GM12865 (cell line): Measurements from ENCODE around the gene DIAPH2.

Source experiments
- DNase-seq: peaks from one replicate; pipeline ENCODE4 v3.0.0; 2010; ENCODE audit warnings: low read depth
- H3K4me3 ChIP-seq: 2 replicates; pipeline ENCODE4 v1.5.1; 2011; ENCODE audit warnings: mild to moderate bottlenecking, low read depth, low read length, control low read depth
- TF ChIP-seq, protein P1 (sequence below): IDR thresholded peaks from 2 replicates; pipeline ENCODE4 v1.5.1; 2011; ENCODE audit warnings: low read length, control low read depth, low read depth, inconsistent platforms; ENCODE audit not compliant: insufficient read depth; ENCODE audit errors: missing control alignments

DIAPH2 gene

GRCh38 chrX:97358941-97359340 lies 674.3 kb downstream of the DIAPH2 start:
- H3K4me3 ChIP-seq: no peak overlapping the region
- TF ChIP-seq, protein P1, sequence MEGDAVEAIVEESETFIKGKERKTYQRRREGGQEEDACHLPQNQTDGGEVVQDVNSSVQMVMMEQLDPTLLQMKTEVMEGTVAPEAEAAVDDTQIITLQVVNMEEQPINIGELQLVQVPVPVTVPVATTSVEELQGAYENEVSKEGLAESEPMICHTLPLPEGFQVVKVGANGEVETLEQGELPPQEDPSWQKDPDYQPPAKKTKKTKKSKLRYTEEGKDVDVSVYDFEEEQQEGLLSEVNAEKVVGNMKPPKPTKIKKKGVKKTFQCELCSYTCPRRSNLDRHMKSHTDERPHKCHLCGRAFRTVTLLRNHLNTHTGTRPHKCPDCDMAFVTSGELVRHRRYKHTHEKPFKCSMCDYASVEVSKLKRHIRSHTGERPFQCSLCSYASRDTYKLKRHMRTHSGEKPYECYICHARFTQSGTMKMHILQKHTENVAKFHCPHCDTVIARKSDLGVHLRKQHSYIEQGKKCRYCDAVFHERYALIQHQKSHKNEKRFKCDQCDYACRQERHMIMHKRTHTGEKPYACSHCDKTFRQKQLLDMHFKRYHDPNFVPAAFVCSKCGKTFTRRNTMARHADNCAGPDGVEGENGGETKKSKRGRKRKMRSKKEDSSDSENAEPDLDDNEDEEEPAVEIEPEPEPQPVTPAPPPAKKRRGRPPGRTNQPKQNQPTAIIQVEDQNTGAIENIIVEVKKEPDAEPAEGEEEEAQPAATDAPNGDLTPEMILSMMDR: no peak
- DNase-seq: no peak

GRCh38 chrX:97363843-97364242 lies 679.2 kb downstream of the DIAPH2 start:
- no peak for DNase-seq
- no peak overlapping the region for H3K4me3 ChIP-seq
- TF ChIP-seq, protein P1: no peak

DNA sequence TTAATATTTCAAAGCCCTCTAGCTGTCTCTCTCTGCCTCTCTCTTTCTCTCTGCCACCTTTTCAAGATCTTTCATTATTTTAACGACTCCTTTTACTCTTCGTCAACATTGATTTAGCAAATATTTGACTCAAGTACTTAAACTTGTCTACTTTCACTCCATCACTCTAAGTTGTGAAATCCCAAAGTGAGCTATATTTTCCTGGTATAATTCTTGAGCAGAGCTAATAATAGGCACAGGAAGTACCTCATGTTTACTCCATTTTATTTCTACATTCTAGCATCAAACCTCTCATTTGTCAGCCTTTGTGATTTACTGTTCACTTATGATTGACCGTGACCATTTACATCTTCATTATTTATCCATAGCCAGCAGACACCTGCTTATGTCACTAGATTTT lies 681.6 kb downstream of the DIAPH2 start:
- TF ChIP-seq, protein P1: no peak
- no peak overlapping the region for H3K4me3 ChIP-seq

DNA sequence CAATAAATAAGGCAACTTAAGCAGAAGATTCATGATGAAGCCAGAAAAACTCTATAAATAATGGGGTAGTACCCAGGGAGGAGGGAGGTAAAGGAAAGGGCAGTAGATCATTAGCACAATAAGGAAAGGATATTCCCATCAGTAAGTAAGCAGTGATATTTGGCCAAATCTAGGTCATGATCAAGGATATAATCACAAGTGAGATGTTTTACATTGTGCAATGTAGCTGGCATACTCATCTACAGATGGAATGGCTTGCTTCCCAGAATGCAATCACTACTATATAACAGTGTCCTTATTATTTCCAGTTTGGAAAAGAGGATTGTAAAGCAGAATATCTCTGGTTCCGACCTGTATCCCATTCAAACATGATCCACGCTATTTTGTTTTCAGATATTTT lies 682.5 kb downstream of the DIAPH2 start:
- TF ChIP-seq, protein P1: no peak
- H3K4me3 ChIP-seq: no peak overlapping the region
- no peak for DNase-seq

More for the DNA sequence above, 681.6 kb downstream of the DIAPH2 start:
- no peak for DNase-seq

DNA sequence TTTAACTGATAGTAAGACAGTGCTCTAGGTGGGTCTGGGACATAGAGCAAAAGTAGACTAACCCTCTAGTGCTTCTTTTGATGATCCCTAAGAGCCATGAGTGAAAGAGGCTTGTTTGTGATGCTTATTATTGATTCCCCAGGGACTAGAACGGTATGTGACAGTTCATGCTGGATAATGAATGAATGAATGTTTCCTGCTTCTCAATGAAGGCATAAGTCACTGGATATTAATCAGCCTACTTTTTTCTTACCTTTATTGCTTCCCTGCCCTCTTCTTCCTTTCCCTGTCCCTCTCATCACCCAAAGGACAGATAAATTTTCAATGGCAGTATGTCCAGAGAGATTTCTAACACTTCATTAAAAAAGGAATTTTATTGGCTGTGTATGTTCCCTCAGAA lies 685.3 kb downstream of the DIAPH2 start:
- DNase-seq: no peak
- no peak overlapping the region for H3K4me3 ChIP-seq
- TF ChIP-seq, protein P1: no peak

- no peak overlapping the region for H3K4me3 ChIP-seq
- DNase-seq: no peak
- TF ChIP-seq, protein P1: no peak
Measured at GRCh38 chrX:97372001-97372766, 687.5 kb downstream of the DIAPH2 start.

DNA sequence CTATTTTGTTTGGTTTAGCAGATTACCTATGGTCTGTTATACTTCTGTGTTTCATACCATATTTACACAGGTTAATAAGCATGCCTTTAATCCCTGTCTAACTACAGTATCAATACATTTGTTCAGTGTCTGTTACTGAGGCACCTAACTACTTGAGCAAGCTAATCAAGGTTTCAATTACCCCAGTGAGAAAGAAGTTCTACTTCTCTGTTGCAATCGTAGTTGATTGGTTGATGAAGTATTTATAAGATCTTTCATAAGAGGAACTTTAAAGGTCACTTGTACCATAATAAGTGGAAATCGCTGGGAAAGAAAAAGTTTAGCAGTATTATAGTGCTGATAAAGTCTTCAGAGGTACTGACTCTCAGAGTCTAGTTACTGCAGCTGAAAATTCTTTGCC lies 689.6 kb downstream of the DIAPH2 start:
- H3K4me3 ChIP-seq: no peak overlapping the region
- DNase-seq: no peak
- TF ChIP-seq, protein P1: no peak
